Fibroblast of pulmonary artery (primary cell): ENCODE measurements around the gene TUBA1A.
"Not testable (repeated sequence)": the region's sequence is repeated elsewhere in the genome, so short reads cannot be mapped to it uniquely, and the experiment has no call there.

Experiments
- DNase-seq: peaks from one replicate; pipeline ENCODE4 v3.0.0-alpha.2; 2010; ENCODE audit warnings: low read depth
- H3K4me3 ChIP-seq: replicated peaks from 2 replicates; pipeline ENCODE4 v1.5.1; 2011; ENCODE audit warnings: low read depth, mild to moderate bottlenecking, control low read depth, low read length, moderate library complexity
- TF ChIP-seq, protein P1 (sequence below): IDR thresholded peaks from 2 replicates; pipeline ENCODE4 v1.5.1; 2011; ENCODE audit warnings: mild to moderate bottlenecking, control low read depth, low read length, inconsistent platforms; ENCODE audit errors: missing control alignments

Gene TUBA1A

DNA sequence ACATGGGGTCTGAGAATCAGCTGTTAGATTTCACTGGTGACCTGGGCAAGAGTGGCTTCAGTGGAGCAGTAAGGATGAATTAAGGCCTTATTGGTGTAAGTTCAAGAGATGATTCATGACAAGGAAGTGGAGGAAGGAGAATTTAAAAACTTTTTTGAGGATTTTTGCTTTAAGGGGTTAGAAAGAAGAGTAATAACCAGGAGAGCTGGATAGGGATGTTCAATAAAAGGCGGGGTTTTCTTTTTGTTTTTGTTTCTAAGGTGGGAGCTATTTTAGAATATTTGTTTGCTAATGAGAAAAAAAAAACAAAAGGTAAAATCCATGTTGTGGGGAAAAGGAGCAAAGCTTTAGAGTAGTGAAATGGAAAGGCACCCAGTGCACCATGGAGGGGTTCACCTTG, 42.5 kb downstream of the TUBA1A start:
- TF ChIP-seq, protein P1, sequence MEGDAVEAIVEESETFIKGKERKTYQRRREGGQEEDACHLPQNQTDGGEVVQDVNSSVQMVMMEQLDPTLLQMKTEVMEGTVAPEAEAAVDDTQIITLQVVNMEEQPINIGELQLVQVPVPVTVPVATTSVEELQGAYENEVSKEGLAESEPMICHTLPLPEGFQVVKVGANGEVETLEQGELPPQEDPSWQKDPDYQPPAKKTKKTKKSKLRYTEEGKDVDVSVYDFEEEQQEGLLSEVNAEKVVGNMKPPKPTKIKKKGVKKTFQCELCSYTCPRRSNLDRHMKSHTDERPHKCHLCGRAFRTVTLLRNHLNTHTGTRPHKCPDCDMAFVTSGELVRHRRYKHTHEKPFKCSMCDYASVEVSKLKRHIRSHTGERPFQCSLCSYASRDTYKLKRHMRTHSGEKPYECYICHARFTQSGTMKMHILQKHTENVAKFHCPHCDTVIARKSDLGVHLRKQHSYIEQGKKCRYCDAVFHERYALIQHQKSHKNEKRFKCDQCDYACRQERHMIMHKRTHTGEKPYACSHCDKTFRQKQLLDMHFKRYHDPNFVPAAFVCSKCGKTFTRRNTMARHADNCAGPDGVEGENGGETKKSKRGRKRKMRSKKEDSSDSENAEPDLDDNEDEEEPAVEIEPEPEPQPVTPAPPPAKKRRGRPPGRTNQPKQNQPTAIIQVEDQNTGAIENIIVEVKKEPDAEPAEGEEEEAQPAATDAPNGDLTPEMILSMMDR: no peak
- H3K4me3 ChIP-seq: no peak overlapping the region
- no peak for DNase-seq

DNA sequence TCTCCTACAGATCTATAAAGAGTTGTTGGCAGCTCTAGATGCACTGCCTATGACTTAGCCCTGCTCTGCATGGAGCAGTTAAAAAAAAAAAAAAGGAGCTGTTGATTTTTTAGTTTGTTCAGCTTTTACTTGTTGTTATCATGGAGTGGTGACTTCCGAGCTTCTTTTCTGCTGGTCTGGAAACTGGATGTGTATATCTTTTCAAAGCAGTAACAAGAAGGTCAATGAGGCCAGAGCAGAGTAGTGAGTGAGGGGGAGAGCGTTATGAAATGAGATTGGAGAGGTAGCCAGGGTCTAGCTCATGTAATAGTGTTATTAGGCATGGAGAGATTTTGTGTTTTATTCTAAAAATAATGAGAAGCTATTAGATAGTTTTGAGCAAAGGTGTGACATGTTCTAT, 44.5 kb downstream of the TUBA1A start:
- DNase-seq: no peak
- TF ChIP-seq, protein P1: no peak
- H3K4me3 ChIP-seq: no peak overlapping the region

DNA sequence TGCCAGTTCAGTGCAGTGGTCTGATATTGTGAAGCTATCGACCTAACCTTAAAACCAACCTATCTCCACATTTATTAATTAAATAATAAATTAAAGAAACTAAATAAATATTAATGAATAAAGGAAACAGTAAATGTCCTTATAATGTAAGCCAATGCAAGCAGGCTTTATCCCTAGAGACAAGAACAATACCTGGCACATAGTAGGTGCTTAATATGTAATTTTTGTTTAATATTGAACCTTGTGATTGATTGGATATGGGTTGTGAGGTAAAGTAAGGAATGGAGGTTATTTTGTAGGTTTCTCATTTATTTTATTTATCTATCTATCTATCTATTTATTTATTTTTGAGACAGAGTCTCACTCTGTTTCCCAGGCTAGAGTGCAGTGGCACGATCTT, 49.9 kb downstream of the TUBA1A start:
- DNase-seq: no peak
- no peak overlapping the region for H3K4me3 ChIP-seq
- TF ChIP-seq, protein P1: no peak

DNA sequence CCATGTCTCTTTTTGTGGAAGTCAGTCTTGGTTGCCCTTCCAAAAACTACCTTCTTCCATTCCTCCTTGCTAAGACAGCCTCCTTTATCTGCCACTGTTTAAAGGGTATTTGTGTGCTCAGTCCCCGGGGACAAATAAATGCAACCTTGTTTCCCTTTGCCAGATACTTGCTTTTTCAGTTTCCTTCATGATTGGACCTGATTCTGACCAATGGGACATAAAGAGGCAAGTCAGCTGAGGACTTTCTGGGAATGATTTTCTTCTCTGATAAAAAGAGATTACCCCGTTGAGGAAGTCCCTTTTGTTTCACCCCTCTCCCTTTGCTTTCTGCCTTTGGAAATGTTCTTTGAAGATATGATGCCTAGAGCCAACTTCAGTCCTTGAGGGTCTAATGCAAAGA, 50.3 kb downstream of the TUBA1A start:
- DNase-seq: no peak
- no peak overlapping the region for H3K4me3 ChIP-seq
- TF ChIP-seq, protein P1: no peak

DNA sequence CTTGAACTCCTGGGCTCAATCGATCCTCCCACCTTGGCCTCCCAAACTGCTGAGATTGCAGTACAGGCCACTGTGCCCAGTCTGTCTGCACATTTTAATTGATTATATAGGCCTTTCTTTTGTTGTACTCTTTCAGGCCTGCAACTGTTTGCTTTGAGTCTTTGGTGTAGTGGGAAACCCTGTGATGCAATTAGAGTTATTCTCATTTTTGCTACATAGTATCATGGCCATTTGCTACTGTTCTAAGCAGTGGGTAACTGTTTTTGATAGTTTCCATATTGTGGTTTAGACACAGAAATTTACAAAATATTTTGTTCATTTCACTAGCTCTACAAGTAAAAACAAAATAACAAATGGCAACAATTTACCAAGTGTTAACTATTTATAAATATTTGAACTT, 51.4 kb downstream of the TUBA1A start:
- TF ChIP-seq, protein P1: no peak
- DNase-seq: no peak
- no peak overlapping the region for H3K4me3 ChIP-seq

DNA sequence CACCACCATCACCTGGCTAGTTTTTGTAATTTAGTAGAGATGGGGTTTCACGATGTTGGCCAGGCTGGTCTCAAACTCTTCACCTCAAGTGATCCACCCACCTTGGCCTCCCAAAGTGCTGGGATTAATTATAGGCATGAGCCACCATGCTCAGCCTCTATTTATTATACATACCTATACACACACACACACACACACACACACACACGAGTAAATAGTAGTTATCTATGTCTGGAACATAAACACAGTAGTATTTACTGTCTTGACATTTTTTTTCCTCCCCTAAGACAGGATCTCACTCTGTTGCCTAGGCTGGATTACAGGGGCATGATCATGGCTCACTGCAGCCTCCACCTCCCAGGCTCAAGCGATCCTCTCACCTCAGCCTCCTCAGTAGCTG, 51.9 kb downstream of the TUBA1A start:
- DNase-seq, H3K4me3 ChIP-seq: not testable (repeated sequence)
